NCI-H82 treated with DMSO at 0.1 percent for 48 hours (cell line): ENCODE measurements around the gene APOL2.
A peak's percentile ranks its signal among the peaks of the same experiment; 100 is the strongest.
"Not testable (repeated sequence)": the region's sequence is repeated elsewhere in the genome, so short reads cannot be mapped to it uniquely, and the experiment has no call there.

Experiments used
- DNase-seq: peaks from one replicate; lab custom pipeline; 2025; ENCODE audit not compliant: unreplicated experiment; lab: John Stamatoyannopoulos, UW

APOL2 gene

GRCh38 chr22:36201630-36202319 lies 37.6 kb downstream of the APOL2 start, which contains the start of gene APOL4:
Gene APOL4 (minus strand): TSS chr22:36201809. CDS start chr22:36201734, 75 bp downstream.
- DNase-seq: no peak

DNA sequence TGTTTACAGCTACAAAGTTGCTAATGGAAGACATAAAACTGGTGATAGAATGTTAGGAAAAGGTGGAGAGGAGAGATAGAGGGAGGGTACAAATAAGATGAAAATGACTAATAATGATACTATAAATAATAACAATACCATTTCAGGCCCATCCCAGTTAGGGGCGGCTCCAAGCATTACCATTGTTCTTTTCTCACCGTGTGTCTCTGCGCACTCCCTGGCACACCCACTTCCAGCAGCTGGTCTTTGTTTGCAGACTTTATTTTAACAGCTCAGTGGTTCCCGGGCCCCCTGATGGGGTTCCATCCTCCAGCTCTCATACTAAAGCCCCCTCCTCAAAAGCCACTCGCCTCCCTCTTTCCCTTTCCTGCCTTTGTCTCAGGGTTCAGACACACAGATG lies 38.3 kb downstream of the APOL2 start:
- not testable (repeated sequence) for DNase-seq

GRCh38 chr22:36199001-36199551 lies 40.3 kb downstream of the APOL2 start:
- DNase-seq: no peak

GRCh38 chr22:36198536-36198935 lies 40.8 kb downstream of the APOL2 start:
- no peak for DNase-seq

GRCh38 chr22:36197514-36198146 lies 41.7 kb downstream of the APOL2 start:
- DNase-seq: no peak

DNA sequence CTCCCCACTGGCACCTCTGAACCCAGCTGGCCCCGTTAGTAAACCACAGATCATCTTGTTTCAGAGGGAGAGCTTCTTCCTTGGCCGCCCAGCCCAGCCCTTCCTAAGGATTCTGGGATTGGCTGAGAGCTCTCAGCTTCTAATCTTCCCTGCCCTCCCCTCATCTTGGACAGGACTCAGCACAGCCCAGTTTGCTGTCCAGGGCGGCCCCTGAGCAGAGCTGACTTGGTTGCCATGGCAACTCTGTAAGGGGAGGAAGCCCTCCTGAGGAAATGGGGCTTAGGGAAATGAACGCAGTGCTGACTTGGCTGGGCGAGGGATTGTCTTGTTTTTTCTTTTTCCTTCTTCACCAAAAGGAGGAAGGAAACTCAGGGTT lies 42.3 kb downstream of the APOL2 start:
- DNase-seq: peak; percentile 12

- no peak for DNase-seq
These were observed 42.9 kb downstream of the APOL2 start for GRCh38 chr22:36196254-36197064.

- no peak for DNase-seq
These were observed 44.4 kb downstream of the APOL2 start for GRCh38 chr22:36194971-36195370.

DNA sequence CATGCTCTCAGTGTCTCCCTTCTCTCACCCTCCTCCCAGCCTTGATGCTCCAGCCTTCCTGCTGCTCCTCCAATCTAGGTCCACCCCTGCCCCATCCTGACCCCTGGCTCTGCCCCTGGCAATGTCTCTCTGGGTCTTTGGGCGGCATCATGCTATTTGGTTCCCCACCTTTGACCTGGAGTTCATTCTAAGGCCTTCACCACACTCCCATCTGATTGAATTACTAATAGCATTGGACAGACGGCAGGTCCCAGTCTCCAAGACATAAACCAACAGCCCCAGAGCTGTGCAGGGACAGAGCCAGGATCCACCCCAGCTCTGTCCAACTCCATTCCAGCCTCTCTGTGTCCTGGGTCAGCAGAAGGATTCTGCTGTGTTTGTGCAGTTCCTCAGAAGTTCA lies 44.9 kb downstream of the APOL2 start:
- DNase-seq: no peak

DNA sequence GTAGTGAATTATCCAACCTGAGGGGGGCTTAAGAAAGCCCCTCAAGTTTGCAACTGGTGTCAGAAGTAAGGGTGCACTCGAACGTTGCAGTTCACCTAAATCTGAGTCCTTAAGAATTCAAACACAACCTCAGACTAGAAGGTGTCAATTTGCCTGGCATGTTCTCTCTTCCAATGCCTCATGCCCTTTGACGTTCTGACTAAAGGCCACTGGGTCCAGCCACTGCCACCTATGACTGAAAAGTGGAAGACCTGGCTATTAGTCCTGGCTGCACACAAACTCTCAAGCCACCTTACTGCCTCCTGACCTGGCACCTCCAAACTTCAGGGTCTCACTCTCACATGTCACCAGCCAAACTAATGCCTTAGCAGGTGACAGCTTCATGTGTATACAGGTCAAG lies 45.8 kb downstream of the APOL2 start:
- no peak for DNase-seq

DNA sequence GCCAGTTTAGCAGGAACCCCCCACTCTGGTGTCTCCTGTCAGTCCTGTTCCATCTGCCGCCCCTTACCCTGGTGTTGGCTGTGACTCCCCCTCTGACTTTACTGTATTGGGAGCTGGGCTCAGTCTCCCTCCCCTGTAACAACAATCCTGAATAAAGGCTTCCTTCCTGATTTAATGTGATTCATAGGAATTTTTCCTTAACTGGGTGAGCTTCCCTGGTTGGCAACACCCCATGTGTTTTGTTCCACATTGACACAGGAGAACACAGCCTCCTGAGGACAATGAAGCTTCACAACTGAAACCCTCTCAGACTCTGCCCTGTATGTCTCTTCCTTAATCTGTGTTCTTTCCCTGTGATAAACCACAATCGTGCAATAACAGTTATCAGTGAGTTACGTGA lies 46.2 kb downstream of the APOL2 start:
- no peak for DNase-seq

- no peak for DNase-seq
These were observed 46.8 kb downstream of the APOL2 start for GRCh38 chr22:36192542-36192941.

DNA sequence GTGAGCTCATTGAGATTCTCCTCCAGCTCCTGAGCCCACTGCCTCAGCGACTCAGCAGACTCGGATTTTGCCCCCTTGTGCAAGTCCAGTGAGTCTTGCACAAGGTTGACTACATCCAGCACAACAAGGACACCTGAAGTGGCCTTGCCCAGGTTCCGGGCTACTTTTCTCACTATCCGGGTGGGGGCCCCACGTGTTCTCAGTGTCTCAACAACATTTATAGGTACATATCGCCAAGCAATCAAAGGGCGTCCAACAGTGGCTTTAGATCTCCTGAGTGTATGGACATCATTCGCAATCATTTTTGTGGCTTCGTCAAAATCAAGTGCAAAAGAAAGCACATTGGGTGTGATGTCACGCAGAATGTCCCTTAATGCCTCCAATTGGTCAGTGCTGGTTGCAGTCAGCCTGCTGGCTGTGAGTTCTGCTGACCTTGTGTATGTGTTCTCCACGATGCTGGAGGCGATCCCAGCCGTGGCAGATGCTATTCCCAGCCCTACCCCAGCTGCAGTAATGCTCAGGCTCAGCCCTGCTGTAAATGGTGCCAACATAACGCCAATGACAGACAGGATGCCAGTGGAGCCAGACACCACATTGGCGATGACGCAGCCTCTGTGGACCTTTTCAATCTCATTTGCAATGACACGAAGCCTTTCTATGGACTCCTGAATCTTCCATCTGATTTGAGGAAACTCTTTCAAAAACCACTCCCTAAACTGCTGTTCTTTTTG lies 48.1 kb downstream of the APOL2 start:
- no peak for DNase-seq

DNA sequence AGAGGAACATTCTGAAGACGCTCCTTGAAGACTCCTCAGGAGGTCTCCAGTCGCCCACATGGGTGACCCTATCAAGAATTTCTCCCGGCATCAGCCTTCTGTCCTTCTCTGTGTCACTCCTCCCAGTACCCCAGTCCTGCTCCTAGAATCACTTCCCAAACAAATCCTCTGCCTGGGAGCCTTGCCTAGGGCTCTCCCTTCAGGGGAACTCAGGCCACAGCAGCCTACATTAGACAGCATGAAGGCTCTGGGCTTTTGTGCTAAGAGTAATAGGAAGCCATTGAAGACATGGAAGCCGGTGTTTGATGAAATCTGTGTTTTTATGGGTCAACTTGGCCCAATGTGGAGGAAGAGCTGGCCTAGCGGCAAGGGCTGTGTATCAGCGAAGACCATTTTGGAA lies 51.5 kb downstream of the APOL2 start:
- DNase-seq: not testable (repeated sequence)

- no peak for DNase-seq
These were observed 53.3 kb downstream of the APOL2 start for GRCh38 chr22:36185828-36186624.

DNA sequence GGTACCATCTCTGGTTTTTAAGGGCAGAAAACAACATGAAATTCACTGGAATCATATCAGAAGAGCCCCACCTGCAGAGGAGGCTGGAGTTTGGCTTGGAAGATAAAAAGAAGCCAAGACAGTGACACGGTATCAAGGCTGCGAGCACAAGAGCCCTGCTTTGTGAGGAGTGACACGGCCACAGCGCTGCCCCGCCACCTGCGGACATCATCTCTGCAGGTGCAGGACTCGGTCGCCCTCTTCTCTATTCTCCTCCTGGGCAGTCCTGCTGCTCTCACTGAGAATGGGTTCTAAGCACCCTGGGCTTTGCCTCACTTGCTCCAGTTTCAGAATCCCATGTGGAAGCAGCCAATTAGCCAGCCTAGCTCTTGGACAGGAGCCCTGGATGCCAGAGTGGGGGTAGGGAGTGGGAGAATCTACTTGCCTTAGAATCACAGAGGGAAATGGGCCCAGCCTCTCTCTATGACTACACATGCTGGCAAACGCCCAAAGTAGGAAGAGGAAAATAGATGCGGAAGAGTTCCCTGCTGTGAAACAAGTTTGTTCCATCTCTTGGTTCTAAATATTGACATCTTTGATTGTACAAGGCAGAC lies 54.8 kb downstream of the APOL2 start:
- no peak for DNase-seq

- no peak for DNase-seq
These were observed 55.9 kb downstream of the APOL2 start for GRCh38 chr22:36183446-36183845.

GRCh38 chr22:36182857-36183256 lies 56.5 kb downstream of the APOL2 start:
- DNase-seq: no peak

GRCh38 chr22:36182056-36182455 lies 57.3 kb downstream of the APOL2 start:
- no peak for DNase-seq

DNA sequence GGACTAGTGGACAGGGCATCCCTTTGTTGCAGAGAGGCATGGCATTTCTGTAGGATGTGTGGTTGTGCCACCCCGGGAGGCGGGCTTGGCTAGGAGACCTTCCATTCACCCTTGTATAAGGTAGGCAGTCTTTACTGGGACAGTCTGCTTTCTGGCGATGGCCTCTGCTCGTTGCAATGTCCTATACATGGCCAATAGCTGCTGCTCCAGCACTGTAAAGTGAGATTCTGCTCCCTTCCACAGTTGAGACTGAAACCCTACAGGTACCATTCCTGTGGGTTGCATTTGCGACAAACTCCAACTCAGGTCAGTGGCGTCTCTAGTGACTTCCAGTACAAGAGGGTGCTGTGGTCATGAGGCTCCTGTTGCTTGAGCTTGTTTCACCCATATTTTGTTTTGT lies 58.4 kb downstream of the APOL2 start:
- no peak for DNase-seq
